Heart left ventricle (tissue), 16 donors: Measurements from ENCODE around the gene LRRC27. TPM values are rescaled to one million over a fixed set of nuclear protein-coding genes. Genes with fewer than 3 reads are reported as not detected.

Experiments
- ATAC-seq, 4 donors: fragments of 200-7000 bp; cut with Tn5 transposase; one replicate each; pipeline ENCODE4 v1.9.1; 2020 to 2022; ENCODE audit warnings: moderate library complexity in 4 of 4, mild to moderate bottlenecking in 3 of 4, moderate number of reproducible peaks in 1 of 4
- DNase-seq, 5 donors: peaks; one replicate each; pipeline ENCODE4 v3.0.0-alpha.2; 2020
- H3K27ac ChIP-seq, 12 donors: fragments of 200-600 bp; sonication (generic) in 4 of 12; one replicate each; pipeline versions ENCODE4 v1.5.0 to v1.8.0; 2016 to 2022; ENCODE audit warnings: mild to moderate bottlenecking in 2 of 12
- H3K27me3 ChIP-seq, 9 donors: fragments of 200-600 bp; sonication (generic) in 2 of 9; one replicate each; pipeline versions ENCODE4 v1.5.1 to v1.8.0; 2016 to 2022; ENCODE audit warnings: mild to moderate bottlenecking in 3 of 9
- H3K36me3 ChIP-seq, 9 donors: fragments of 200-600 bp; sonication (generic) in 2 of 9; one replicate each; pipeline versions ENCODE4 v1.5.0 to v1.8.0; 2018 to 2022; ENCODE audit warnings: mild to moderate bottlenecking in 2 of 9
- H3K4me1 ChIP-seq, 12 donors: fragments of 200-600 bp; sonication (generic) in 4 of 12; one replicate each; pipeline versions ENCODE4 v1.5.0 to v1.8.0; 2016 to 2022; ENCODE audit warnings: mild to moderate bottlenecking in 3 of 12
- H3K4me3 ChIP-seq, 12 donors: fragments of 200-600 bp; sonication (generic) in 4 of 12; one replicate each; pipeline versions ENCODE4 v1.5.0 to v1.8.0; 2017 to 2022; ENCODE audit warnings: mild to moderate bottlenecking in 9 of 12, moderate library complexity in 4 of 12
- H3K9me3 ChIP-seq, 12 donors: fragments of 200-600 bp; sonication (generic) in 4 of 12; one replicate each; pipeline versions ENCODE4 v1.5.0 to v1.8.0; 2016 to 2022; ENCODE audit warnings: mild to moderate bottlenecking in 1 of 12
- CTCF ChIP-seq, 12 donors: fragments of 200-600 bp; sonication (generic) in 4 of 12; IDR thresholded peaks; one replicate each; pipeline versions ENCODE4 v1.5.0 to v1.8.0; 2018 to 2022; ENCODE audit warnings: antibody characterized with exemption in 12 of 12, mild to moderate bottlenecking in 5 of 12
- POLR2A ChIP-seq, 2 donors: fragments of 450-650 bp; IDR thresholded peaks; one replicate each; pipeline ENCODE4 v1.6.1; 2017; ENCODE audit warnings: antibody characterized with exemption in 2 of 2, mild to moderate bottlenecking in 2 of 2, moderate library complexity in 2 of 2
- WGBS, 4 donors: extraction: QIAGEN DNeasy Blood & Tissue Kit in 2 of 4; methylation state at CpG; one replicate each; pipeline versions ENCODE4 v1.1.5 to v1.1.7; 2013 to 2018; 5-methylcytosine and 5-hydroxymethylcytosine counted together
- intact Hi-C, 10 donors: fragments of 100-400 bp; cut with DNase I; formaldehyde crosslinking; loops; one replicate each; pipeline versions ENCODE4 v1.11.1 to v1.14.2; 2022
- polyA plus RNA-seq, 2 donors: library from polyadenylated mRNA; stranded (reverse); fragments of 200-250 nt; gene quantifications; one replicate each; pipeline ENCODE4 v1.2.3, GENCODE V29; 2013
- total RNA-seq, 9 donors: library from RNA; depleted of rRNA in 2 of 9; stranded (reverse); fragments of >200 nt in 2 of 9; fragmentation: NEBNext Ultra II Directional in 3 of 9; extraction: Animal tissue kit (Norgen Biotek cat#: 25700) in 3 of 9; gene quantifications; one replicate each; pipeline versions ENCODE4 v1.1.0 to v1.2.4, GENCODE V29; 2016 to 2023
- donor health status: ischemic (EF 13 %, LVEDD 7.1; RV severe dilation, severe dysfunction).
- donor health status: healthy with polysubstance abuse.
- donor health status: DM: no; HTN: yes; CAD: no.
- donor health status: DM: no; HTN: no; CAD: no.
- donor health status: ischemic (EF 25% LVEDD 6.9; RV normal size, moderate dysfunction).
- donor health status: ischemic (EF 25% LVEDD 5.7; RV mildly dilated, moderate dysfunction).
- donor health status: healthy.
- donor health status: DM: yes; HTN: yes; CAD: no.
- donor health status: ischemic (EF 35%, LVEDD 5.7; RV mildly dilated, moderate dysfunction).
- donor health status: nonischemic (EF 11% LVEDD 7.7; RV severe dilation, severe dysfunction).
- donor health status: DM: yes; HTN: yes; CAD: no.
- donor health status: PGD.
- donor health status: ischemic (EF 29% LVEDD 5.4; RV normal size, mild dysfunction).
- donor health status: nonischemic (EF 23%, LVEDD 6.1; RV moderate dilation, normal function).

LRRC27 gene
- total and polyA plus RNA-seq, 11 donors, result 2.6 to 8.9 (median 5.1) TPM

GRCh38 chr10:132339276-132339675 is 7.3 kb downstream of the LRRC27 start:
- Histone ChIP-seq H3K27ac (no peak overlapping the region), H3K9me3 (no peaks in the 10 kb centered on the region), H3K4me1 (peaks cover 0 to 20% (median 7%) of the 10 kb centered on the region in 12 donors), H3K4me3 (no peak overlapping the region), H3K36me3 (peaks cover 0 to 16% (median 8%) of the 10 kb centered on the region in 9 donors), H3K27me3 (no peaks in the 10 kb centered on the region)
- ATAC-seq, result no peak
- TF ChIP-seq POLR2A (IDR thresholded peaks at IDR 0.05), result no peak
- TF ChIP-seq CTCF (IDR thresholded peaks at IDR 0.05), result no peak
- no peak for DNase-seq
- intact Hi-C loops, result no loop called here
- 95 to 98% (median 96%) methylated on average over 6 to 11 of the region's 11 CpGs for WGBS, 4 donors

GRCh38 chr10:132341017-132341416 is 9.0 kb downstream of the LRRC27 start:
- no peak for TF ChIP-seq POLR2A (IDR thresholded peaks at IDR 0.05)
- TF ChIP-seq CTCF (IDR thresholded peaks at IDR 0.05), result no peak
- DNase-seq, result no peak
- WGBS, 4 donors, result 89 to 98% (median 96%) methylated on average over 6 of the region's 6 CpGs
- Histone ChIP-seq H3K4me3 (no peak overlapping the region), H3K27ac (no peak overlapping the region), H3K27me3 (no peaks in the 10 kb centered on the region), H3K9me3 (no peaks in the 10 kb centered on the region), H3K4me1 (peaks cover 0 to 18% (median 6%) of the 10 kb centered on the region in 12 donors), H3K36me3 (peaks cover 0 to 31% (median 17%) of the 10 kb centered on the region in 9 donors)
- ATAC-seq, result no peak
- intact Hi-C loops, result no loop called here

GRCh38 chr10:132341781-132342180 is 9.8 kb downstream of the LRRC27 start:
- H3K27me3 ChIP-seq, result no peaks in the 10 kb centered on the region
- H3K36me3 ChIP-seq, result peaks cover 0 to 32% (median 17%) of the 10 kb centered on the region in 9 donors
- intact Hi-C loops, result no loop called here
- 87 to 99% (median 94%) methylated on average over 4 of the region's 4 CpGs for WGBS, 4 donors
- TF ChIP-seq CTCF (IDR thresholded peaks at IDR 0.05), result no peak
- TF ChIP-seq POLR2A (IDR thresholded peaks at IDR 0.05), result no peak
- ATAC-seq, result no peak
- H3K4me1 ChIP-seq, result peaks cover 0 to 10% (median 0%) of the 10 kb centered on the region in 12 donors
- DNase-seq, result no peak
- H3K4me3 ChIP-seq, result no peak overlapping the region
- H3K27ac ChIP-seq, result no peak overlapping the region
- no peaks in the 10 kb centered on the region for H3K9me3 ChIP-seq

- TF ChIP-seq POLR2A (IDR thresholded peaks at IDR 0.05) (no peak), CTCF (IDR thresholded peaks at IDR 0.05) (no peak)
- Histone ChIP-seq H3K4me1 (peaks cover 0 to 6% (median 0%) of the 10 kb centered on the region in 12 donors), H3K9me3 (no peaks in the 10 kb centered on the region), H3K36me3 (peaks cover 0 to 32% (median 17%) of the 10 kb centered on the region in 9 donors), H3K27ac (no peak overlapping the region), H3K27me3 (no peaks in the 10 kb centered on the region), H3K4me3 (no peak overlapping the region)
- intact Hi-C loops, result no loop called here
- DNase-seq (no peak), ATAC-seq (no peak)
- 89 to 99% (median 98%) methylated on average over 7 of the region's 7 CpGs for WGBS, 4 donors
Observed at GRCh38 chr10:132342553-132342952, 10.6 kb downstream of the LRRC27 start.
